GM19025 (cell line): ENCODE results near the gene SYNGR2.

Experiments
- ATAC-seq: cut with Tn5 transposase; IDR thresholded peaks from one replicate; pipeline ENCODE4 v1.9.1; 2021; ENCODE audit warnings: mild to moderate bottlenecking, low read depth, moderate library complexity; ENCODE audit not compliant: unreplicated experiment

SYNGR2 gene

DNA sequence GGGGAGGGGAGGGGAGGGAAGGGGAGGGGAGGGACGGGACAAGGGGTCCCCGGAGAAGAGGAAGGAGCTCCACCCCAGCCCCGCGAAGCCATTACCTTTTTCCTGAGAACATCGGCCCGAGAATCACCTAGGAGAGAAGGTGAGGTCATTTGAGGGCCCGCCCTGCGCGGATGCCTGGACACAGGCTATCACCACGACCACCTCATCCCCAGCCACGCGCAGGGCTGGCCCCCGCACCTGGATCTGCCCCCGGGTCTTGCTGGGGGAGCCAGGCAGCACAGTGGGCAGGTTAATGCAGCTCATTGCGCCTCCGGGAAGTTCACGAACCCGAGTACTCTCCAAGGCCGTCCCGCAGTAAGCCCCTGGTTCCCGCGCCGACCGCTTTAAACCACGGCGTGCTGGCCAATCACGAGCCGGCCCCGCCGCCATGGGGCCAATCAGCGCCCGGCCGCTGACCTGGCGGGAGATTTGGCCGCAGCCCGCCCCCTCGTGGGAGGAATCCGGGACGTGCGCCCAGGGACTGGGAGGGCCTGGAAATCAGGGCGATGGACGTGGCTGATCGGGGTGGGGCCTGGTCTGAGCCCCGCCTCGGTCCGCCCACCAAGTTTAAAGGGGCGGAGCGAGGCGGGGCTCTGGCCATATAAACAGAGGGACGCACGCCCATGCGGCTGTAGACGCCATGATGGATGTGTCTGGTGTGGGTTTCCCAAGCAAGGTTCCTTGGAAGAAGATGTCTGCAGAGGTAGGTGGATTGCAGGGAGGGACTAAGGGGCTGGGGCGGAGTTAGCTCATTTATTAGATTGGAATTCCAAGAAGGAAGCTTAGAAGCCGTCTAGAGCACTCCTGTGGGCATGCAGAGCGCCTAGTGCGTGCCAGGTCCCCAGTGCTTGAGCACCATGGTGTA, 18.6 kb downstream of the SYNGR2 start, which contains the start of the genes AFMID and TK1:
Gene AFMID, plus strand, starts transcription at position 671 of the 904 bp plus-strand sequence. Its CDS starts 9 bp downstream, at position 680.
Gene TK1, minus strand, starts transcription at position 361 of the 904 bp plus-strand sequence. Its CDS starts 58 bp downstream, at position 303.
- ATAC-seq: peak; percentile 95

DNA sequence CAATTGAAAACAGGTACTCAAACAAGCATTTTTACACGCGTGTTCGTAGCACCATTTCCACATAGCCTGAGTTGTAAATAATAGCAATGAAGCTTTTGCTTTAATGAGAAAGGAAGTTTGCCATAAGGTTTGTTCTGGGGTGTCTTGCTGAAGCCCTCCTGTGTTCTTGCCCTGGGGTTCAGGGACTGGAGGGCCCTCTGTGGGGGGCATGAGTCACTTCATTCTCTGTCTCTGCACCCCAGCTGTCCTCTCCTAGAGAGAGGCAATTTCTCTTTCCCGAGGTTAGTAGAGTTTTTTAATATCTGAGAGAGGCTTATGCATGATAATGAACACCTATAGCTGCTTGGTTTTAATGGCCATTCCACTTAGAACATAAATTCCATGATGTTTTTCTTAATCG, 28.3 kb downstream of the SYNGR2 start:
- ATAC-seq: no peak

DNA sequence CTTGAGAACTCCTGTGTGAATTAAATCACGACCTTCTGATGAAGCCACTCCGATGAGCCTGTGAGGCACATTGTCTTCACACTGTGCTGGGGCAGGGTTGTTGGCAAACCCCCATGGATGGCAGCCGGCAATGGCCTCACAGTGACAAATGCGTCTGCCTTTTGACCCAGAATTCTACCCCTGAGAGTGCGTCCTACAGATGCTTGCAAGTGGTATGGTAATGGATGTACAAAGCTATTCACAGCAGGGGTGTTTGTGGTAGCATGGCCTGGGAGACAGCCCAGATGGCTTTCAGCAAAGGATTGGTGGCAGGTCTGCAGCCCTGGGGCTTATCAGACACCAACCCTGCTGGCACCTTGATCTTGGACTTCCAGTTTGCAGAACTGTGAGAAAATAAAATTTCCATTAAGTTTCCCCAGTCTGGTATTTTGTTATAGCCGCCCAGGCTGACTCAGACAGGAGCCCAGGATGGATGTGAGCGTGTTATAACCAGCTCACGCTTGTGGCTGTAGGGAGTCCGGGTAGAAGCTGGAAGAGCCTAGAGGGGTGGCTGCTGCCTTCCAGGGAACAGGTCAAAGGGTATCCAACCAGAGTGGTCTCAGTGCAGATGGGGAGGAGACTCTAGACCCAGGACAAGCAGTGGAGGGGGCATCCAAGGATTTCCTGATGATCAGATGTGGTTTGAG, 28.9 kb downstream of the SYNGR2 start:
- no peak for ATAC-seq

DNA sequence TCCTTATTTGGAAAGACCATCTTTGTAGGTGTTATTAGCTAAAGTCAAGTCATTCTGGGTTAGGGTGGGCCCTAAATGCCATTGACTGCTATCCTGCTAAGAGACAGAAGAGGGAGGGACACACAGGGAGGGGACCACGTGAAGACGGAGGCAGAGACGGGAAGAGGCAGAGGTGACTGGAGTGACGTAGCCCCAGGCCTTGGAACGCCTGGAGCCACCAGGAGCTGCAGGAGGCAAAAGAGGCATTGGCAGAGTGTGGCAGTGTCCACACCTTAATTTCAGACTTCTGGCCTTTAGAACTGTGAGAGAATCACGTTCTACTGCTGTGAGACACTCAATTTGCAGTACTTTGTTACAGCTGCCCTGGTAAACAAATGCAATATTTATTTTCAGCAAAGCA, 32.1 kb downstream of the SYNGR2 start:
- no peak for ATAC-seq

DNA sequence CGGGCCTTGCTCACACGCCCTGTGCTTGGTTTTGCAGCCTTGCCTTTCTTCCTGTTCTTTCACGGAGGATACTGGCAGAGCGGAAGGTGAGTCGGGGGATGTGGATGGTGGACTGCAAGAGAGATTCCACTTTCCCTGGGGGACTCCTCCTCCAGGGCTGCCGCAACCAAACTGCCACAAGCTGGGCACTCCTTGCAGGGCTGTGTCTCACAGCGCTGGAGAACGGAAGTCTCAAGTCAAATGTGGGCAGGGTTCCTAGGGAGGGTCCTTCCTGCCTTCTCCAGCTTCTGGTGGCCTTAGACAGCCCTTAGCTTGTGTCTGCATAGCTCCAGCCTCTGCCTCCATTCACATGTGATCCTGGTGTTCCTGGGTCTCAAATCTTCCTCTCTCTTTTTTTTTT, 34.3 kb downstream of the SYNGR2 start:
- ATAC-seq: no peak

DNA sequence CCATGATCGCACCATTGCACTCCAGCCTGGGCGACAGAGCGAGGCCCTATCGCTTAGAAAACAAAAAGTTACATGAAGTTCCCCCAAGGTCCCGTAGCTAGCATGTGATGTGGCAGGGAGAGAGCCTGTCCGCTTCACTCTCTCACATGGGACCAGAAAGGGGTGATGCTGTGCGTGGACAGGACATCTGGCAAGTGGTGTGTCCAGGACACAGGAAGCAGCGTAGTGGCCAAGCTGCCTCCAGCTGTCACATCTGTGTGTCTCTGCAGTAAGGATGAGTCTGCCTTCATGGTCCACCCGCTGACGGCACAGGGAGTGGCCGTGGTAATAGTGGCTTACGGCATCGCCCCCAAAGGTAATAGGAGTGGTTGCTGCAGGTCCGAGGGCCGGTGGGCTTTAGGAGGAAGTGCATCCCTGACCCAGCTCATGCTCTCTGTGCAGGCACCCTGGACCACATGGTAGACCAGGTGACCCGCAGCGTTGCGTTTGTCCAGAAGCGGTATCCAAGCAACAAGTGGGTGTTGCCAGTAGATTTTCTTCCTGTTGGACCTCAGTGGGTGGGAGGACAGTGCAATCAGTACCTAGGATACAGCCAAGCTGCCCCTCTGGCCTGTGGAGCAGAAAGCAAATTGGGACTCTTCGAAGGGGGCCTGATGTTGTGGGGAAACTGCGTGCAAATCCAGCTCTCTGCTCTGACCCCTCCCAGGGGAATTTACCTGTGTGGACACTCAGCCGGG, 36.2 kb downstream of the SYNGR2 start:
- ATAC-seq: no peak

DNA sequence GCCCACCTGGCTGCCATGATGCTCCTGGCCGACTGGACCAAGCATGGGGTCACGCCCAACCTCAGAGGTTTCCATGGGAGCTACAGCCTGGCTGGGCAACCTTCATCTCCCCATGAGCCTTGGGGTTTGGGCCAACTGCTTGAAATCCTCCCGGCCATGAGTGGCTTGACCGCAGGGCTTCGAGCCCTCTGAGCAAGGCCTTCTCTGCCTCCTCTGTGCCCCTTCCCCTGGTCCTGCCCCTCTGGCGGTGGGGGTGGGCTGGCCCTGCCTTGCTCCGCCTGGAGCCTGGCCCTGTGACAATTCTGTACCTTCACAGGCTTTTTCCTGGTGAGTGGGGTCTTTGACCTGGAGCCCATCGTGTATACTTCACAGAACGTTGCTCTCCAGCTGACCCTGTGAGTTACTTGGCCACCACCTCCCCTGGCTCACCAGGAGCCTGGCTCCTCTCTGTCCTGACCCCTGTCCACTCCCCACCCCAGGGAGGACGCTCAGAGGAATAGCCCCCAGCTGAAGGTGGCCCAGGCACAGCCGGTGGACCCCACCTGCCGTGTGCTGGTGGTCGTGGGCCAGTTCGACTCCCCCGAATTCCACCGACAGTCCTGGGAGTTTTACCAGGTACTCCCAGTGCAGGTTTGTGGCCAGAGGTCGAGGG, 36.9 kb downstream of the SYNGR2 start:
- no peak for ATAC-seq

DNA sequence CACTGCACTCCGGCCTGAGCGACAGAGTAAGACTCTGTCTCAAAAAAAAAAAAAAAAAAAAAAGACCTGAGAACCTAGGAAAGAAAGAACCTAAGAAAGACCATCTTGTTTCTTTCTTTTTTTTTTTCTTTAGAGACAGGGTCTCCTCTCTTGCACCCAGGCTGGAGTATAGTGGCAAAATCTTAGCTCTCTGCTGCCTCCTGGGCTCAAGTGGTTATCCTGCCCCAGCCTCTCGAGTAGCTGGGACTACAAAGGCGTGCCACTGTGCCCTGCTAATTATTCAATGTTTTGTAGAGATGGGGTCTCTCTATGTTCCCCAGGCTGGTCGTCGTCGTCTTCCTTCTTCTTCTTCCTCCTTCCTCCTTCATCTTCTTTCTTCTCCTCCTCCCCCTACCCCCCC, 37.9 kb downstream of the SYNGR2 start:
- ATAC-seq: no peak

DNA sequence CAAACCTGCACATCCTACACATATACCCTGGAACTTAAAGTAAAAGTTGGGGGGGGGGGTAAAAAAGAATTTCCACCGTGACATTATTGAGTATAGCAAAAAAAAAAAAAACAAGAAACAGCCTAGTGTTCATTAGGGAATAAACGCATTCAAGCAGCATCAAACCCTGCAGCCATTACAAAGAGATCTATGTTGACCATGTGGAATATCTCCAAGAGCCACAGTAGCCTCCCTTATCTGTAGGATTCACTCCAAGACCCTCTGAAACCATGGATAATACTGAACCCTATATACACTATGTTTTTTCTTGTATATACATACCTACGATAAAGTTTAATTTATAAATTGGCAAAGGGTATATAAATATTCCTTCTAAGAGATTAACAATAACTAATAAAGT, 40.1 kb downstream of the SYNGR2 start:
- ATAC-seq: no peak

DNA sequence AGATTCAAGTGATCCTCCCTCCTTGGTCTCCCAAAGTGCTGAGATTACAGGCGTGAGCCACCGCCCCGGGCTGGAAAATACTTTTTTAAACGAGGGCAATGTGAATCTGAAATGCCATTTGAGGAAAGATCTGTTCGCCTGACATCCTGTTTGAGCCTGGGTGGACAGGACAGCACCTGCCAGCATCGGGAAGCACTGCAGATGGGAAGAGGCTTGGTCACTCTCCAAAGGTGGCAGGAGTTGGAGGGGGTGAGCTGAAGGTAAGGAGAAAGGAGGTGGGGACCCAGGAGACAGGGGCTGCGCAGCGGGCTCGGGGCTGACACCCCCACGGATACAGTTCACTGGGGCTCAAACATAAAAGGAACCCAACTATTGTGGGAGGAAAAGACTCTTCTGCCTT, 41.7 kb downstream of the SYNGR2 start:
- no peak for ATAC-seq

DNA sequence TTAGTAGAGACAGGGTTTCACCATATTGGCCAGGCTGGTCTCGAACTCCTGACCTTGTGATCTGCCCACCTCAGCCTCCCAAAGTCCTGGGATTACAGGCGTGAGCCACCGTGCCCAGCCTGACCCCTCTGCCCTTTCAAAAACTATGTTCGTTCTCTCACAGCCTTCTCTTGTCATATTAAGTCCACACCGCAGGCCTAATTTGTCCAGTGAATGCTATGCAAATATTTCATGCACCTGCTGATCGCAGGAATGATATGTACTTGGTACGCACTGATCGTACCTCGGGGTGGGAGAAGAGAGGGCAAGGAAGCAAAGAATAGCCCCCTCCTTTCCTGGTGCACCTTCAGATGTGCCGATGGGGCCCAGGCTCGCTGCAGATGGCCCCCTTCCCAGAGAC, 42.7 kb downstream of the SYNGR2 start:
- no peak for ATAC-seq

DNA sequence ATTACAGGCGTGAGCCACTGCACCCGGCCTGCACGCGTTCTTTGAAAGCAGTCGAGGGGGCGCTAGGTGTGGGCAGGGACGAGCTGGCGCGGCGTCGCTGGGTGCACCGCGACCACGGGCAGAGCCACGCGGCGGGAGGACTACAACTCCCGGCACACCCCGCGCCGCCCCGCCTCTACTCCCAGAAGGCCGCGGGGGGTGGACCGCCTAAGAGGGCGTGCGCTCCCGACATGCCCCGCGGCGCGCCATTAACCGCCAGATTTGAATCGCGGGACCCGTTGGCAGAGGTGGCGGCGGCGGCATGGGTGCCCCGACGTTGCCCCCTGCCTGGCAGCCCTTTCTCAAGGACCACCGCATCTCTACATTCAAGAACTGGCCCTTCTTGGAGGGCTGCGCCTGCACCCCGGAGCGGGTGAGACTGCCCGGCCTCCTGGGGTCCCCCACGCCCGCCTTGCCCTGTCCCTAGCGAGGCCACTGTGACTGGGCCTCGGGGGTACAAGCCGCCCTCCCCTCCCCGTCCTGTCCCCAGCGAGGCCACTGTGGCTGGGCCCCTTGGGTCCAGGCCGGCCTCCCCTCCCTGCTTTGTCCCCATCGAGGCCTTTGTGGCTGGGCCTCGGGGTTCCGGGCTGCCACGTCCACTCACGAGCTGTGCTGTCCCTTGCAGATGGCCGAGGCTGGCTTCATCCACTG, 45.8 kb downstream of the SYNGR2 start, which contains the start of gene BIRC5:
Gene BIRC5, plus strand, starts transcription at position 238 of the 690 bp plus-strand sequence. Its CDS starts 64 bp downstream, at position 302.
- ATAC-seq: peak; percentile 91

DNA sequence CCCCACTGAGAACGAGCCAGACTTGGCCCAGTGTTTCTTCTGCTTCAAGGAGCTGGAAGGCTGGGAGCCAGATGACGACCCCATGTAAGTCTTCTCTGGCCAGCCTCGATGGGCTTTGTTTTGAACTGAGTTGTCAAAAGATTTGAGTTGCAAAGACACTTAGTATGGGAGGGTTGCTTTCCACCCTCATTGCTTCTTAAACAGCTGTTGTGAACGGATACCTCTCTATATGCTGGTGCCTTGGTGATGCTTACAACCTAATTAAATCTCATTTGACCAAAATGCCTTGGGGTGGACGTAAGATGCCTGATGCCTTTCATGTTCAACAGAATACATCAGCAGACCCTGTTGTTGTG, 46.3 kb downstream of the SYNGR2 start:
- no peak for ATAC-seq

DNA sequence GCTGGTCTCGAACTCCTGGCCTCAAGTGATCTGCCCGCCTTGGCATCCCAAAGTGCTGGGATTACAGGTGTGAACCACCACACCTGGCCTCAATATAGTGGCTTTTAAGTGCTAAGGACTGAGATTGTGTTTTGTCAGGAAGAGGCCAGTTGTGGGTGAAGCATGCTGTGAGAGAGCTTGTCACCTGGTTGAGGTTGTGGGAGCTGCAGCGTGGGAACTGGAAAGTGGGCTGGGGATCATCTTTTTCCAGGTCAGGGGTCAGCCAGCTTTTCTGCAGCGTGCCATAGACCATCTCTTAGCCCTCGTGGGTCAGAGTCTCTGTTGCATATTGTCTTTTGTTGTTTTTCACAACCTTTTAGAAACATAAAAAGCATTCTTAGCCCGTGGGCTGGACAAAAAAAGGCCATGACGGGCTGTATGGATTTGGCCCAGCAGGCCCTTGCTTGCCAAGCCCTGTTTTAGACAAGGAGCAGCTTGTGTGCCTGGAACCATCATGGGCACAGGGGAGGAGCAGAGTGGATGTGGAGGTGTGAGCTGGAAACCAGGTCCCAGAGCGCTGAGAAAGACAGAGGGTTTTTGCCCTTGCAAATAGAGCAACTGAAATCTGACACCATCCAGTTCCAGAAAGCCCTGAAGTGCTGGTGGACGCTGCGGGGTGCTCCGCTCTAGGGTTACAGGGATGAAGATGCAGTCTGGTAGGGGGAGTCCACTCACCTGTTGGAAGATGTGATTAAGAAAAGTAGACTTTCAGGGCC, 51.2 kb downstream of the SYNGR2 start:
- no peak for ATAC-seq
